ENCODE data around the gene C5orf58.

DNA sequence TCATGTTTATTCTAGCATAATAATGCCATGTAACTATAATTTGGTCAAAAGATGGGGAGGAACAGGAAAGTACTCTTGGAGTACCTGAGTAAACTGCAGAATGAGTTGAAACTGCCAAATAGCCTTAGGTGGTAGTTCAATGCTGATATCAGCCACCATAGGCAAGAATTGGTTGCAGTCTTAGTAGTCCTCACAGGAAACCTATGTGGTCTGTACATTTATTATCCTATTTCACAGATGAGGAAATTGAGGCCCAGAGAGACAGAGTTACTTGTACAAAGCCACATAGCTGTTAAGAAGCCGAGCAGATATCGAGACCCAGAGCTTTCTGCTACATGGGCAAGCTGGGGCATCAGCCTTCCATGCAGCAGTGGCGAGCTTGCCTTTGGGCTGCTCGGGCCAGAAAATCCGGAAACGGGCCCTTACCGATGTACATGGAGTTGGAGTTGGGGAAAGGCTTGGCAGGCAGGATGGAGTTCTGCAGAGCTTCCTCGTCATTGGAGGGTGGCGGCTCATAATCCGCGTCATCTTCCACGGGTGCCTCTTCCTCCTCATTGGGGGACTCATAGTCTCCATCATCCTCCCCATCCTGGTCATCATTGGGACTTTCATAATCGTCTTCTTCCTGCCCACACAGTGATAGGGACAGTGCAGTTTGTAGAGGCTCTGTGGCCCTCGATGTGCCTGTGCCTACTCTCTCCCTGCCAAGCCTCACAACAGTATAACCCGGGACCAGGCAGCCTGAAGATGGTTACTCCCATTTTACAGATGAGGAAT is 37.7 kb downstream of the C5orf58 start:
- TF ChIP-seq, protein P1, sequence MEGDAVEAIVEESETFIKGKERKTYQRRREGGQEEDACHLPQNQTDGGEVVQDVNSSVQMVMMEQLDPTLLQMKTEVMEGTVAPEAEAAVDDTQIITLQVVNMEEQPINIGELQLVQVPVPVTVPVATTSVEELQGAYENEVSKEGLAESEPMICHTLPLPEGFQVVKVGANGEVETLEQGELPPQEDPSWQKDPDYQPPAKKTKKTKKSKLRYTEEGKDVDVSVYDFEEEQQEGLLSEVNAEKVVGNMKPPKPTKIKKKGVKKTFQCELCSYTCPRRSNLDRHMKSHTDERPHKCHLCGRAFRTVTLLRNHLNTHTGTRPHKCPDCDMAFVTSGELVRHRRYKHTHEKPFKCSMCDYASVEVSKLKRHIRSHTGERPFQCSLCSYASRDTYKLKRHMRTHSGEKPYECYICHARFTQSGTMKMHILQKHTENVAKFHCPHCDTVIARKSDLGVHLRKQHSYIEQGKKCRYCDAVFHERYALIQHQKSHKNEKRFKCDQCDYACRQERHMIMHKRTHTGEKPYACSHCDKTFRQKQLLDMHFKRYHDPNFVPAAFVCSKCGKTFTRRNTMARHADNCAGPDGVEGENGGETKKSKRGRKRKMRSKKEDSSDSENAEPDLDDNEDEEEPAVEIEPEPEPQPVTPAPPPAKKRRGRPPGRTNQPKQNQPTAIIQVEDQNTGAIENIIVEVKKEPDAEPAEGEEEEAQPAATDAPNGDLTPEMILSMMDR (conservative IDR thresholded peaks at IDR 0.05; ENCODE audit: low read length), result no peak
- no peak for TF ChIP-seq EZH2phosphoT487 (IDR thresholded peaks at IDR 0.05; ENCODE audit: borderline replicate concordance)

Measured in Loucy (cell line).